A204.1 (cell line): ENCODE data around the gene RELL1.

ENCODE experiments used
- FAIRE-seq: peaks from 2 replicates; lab custom pipeline; 2012; peaks lifted over from hg19 to GRCh38; lab: Jason Lieb, UNC

Gene RELL1

GRCh38 chr4:37665333-37666320 lies 20.5 kb downstream of the RELL1 start:
- no peak for FAIRE-seq

GRCh38 chr4:37664696-37665095 lies 21.5 kb downstream of the RELL1 start:
- FAIRE-seq: no peak

- no peak for FAIRE-seq
Measured at GRCh38 chr4:37663552-37663951, 22.6 kb downstream of the RELL1 start.

GRCh38 chr4:37662861-37663390 lies 23.2 kb downstream of the RELL1 start:
- FAIRE-seq: no peak

- FAIRE-seq: no peak
Measured at GRCh38 chr4:37662251-37662650, 23.9 kb downstream of the RELL1 start.

- no peak for FAIRE-seq
Measured at GRCh38 chr4:37661772-37662171, 24.4 kb downstream of the RELL1 start.

- no peak for FAIRE-seq
Measured at GRCh38 chr4:37659696-37660095, 26.5 kb downstream of the RELL1 start.

GRCh38 chr4:37656649-37657048 lies 29.5 kb downstream of the RELL1 start:
- FAIRE-seq: no peak

GRCh38 chr4:37653601-37654000 lies 32.6 kb downstream of the RELL1 start:
- no peak for FAIRE-seq

GRCh38 chr4:37652747-37653527 lies 33.2 kb downstream of the RELL1 start:
- no peak for FAIRE-seq

- no peak for FAIRE-seq
Measured at GRCh38 chr4:37651781-37652377, 34.3 kb downstream of the RELL1 start.

- FAIRE-seq: no peak
Measured at GRCh38 chr4:37650481-37650880, 35.7 kb downstream of the RELL1 start.

- FAIRE-seq: no peak
Measured at GRCh38 chr4:37649268-37649667, 36.9 kb downstream of the RELL1 start.

- no peak for FAIRE-seq
Measured at GRCh38 chr4:37648084-37648817, 37.9 kb downstream of the RELL1 start.

GRCh38 chr4:37646247-37646646 lies 39.9 kb downstream of the RELL1 start:
- FAIRE-seq: no peak

GRCh38 chr4:37645736-37646135 lies 40.4 kb downstream of the RELL1 start:
- FAIRE-seq: no peak

GRCh38 chr4:37644962-37645361 lies 41.2 kb downstream of the RELL1 start:
- no peak for FAIRE-seq

GRCh38 chr4:37641886-37642849 lies 44.0 kb downstream of the RELL1 start:
- FAIRE-seq: no peak

- FAIRE-seq: no peak
Measured at GRCh38 chr4:37641352-37641751, 44.8 kb downstream of the RELL1 start.

GRCh38 chr4:37639551-37640285 lies 46.5 kb downstream of the RELL1 start:
- no peak for FAIRE-seq
